GM12892 (cell line): ENCODE measurements around the gene RGP1.

Experiments
- POLR2A ChIP-seq: IDR thresholded peaks from 2 replicates; pipeline ENCODE4 v1.6.1; 2011; ENCODE audit warnings: low read depth, low read length, control low read depth
- POLR2AphosphoS5 ChIP-seq: IDR thresholded peaks from 2 replicates; pipeline ENCODE4 v1.6.1; 2011; ENCODE audit warnings: low read depth, low read length, control low read depth

- TF ChIP-seq POLR2A (no peak), POLR2AphosphoS5 (no peak)
Measured at GRCh38 chr9:35719546-35719945, 29.5 kb upstream of the RGP1 start.
